Neuron (in vitro differentiated cells): ENCODE measurements around the gene ABCF2.

Experiments
- H2AFZ ChIP-seq: one replicate; pipeline ENCODE4 v1.6.1; 2013; ENCODE audit warnings: low read depth, mild to moderate bottlenecking, inconsistent platforms, low read length, moderate library complexity
- H3K27me3 ChIP-seq: one replicate; pipeline ENCODE4 v1.6.1; 2013; ENCODE audit warnings: low read length; ENCODE audit not compliant: insufficient read depth
- H3K36me3 ChIP-seq: one replicate; pipeline ENCODE4 v1.6.1; 2013; ENCODE audit warnings: low read length; ENCODE audit not compliant: insufficient read depth
- H3K4me1 ChIP-seq: one replicate; pipeline ENCODE4 v1.6.1; 2013; ENCODE audit warnings: low read length; ENCODE audit not compliant: insufficient read depth
- H3K4me3 ChIP-seq: 2 replicates; pipeline ENCODE4 v1.5.1; 2013; ENCODE audit warnings: mild to moderate bottlenecking, low read length, moderate library complexity
- H3K9me3 ChIP-seq: one replicate; pipeline ENCODE4 v1.6.1; 2013; ENCODE audit warnings: low read length

ABCF2 gene

GRCh38 chr7:151186640-151187408, 40.2 kb downstream of the ABCF2 start, which contains the start of gene ASB10:
Gene ASB10, minus strand, starts transcription at chr7:151187250. Its CDS starts 120 bp downstream, at chr7:151187130.
- Histone ChIP-seq H3K4me3 (no peak within 1 kb of the TSS), H3K36me3 (no peaks in the 10 kb centered on the region), H3K27me3 (peaks cover 32% of the 10 kb centered on the region), H2AFZ (no peak within 1 kb of the TSS), H3K4me1 (no peaks in the 10 kb centered on the region), H3K9me3 (no peaks in the 10 kb centered on the region)

- H3K4me1 ChIP-seq, result no peaks in the 10 kb centered on the region
- no peaks in the 10 kb centered on the region for H3K9me3 ChIP-seq
- H3K27me3 ChIP-seq, result peaks cover 26% of the 10 kb centered on the region
- no peaks in the 10 kb centered on the region for H3K36me3 ChIP-seq
- no peak overlapping the region for H3K4me3 ChIP-seq
- no peak overlapping the region for H2AFZ ChIP-seq
Measured at GRCh38 chr7:151185762-151186639, 41.0 kb downstream of the ABCF2 start.

- no peak overlapping the region for H2AFZ ChIP-seq
- H3K4me1 ChIP-seq, result no peaks in the 10 kb centered on the region
- no peaks in the 10 kb centered on the region for H3K36me3 ChIP-seq
- peaks cover 23% of the 10 kb centered on the region for H3K27me3 ChIP-seq
- no peaks in the 10 kb centered on the region for H3K9me3 ChIP-seq
- H3K4me3 ChIP-seq, result no peak overlapping the region
Measured at GRCh38 chr7:151181011-151181431, 46.0 kb downstream of the ABCF2 start.

- no peaks in the 10 kb centered on the region for H3K4me1 ChIP-seq
- H3K27me3 ChIP-seq, result peaks cover 23% of the 10 kb centered on the region
- peaks cover 1% of the 10 kb centered on the region for H3K9me3 ChIP-seq
- no peaks in the 10 kb centered on the region for H3K36me3 ChIP-seq
- H2AFZ ChIP-seq, result no peak overlapping the region
- no peak overlapping the region for H3K4me3 ChIP-seq
Measured at GRCh38 chr7:151179946-151180345, 47.1 kb downstream of the ABCF2 start.

- Histone ChIP-seq H3K4me3 (no peak overlapping the region), H3K27me3 (peaks cover 23% of the 10 kb centered on the region), H3K36me3 (no peaks in the 10 kb centered on the region), H3K9me3 (peaks cover 2% of the 10 kb centered on the region), H3K4me1 (no peaks in the 10 kb centered on the region), H2AFZ (no peak overlapping the region)
Measured at GRCh38 chr7:151179287-151179860, 47.6 kb downstream of the ABCF2 start.

- Histone ChIP-seq H3K4me3 (no peak overlapping the region), H3K27me3 (peaks cover 23% of the 10 kb centered on the region), H3K4me1 (no peaks in the 10 kb centered on the region), H2AFZ (no peak overlapping the region), H3K36me3 (no peaks in the 10 kb centered on the region), H3K9me3 (peaks cover 2% of the 10 kb centered on the region)
Measured at GRCh38 chr7:151178831-151179230, 48.2 kb downstream of the ABCF2 start.

GRCh38 chr7:151178236-151178635, 48.8 kb downstream of the ABCF2 start:
- no peak overlapping the region for H2AFZ ChIP-seq
- H3K4me3 ChIP-seq, result no peak overlapping the region
- peaks cover 2% of the 10 kb centered on the region for H3K9me3 ChIP-seq
- H3K27me3 ChIP-seq, result peaks cover 23% of the 10 kb centered on the region
- no peaks in the 10 kb centered on the region for H3K36me3 ChIP-seq
- no peaks in the 10 kb centered on the region for H3K4me1 ChIP-seq

- Histone ChIP-seq H3K4me3 (no peak overlapping the region), H3K36me3 (no peaks in the 10 kb centered on the region), H2AFZ (no peak overlapping the region), H3K9me3 (peaks cover 2% of the 10 kb centered on the region), H3K27me3 (peaks cover 23% of the 10 kb centered on the region), H3K4me1 (no peaks in the 10 kb centered on the region)
Measured at GRCh38 chr7:151177310-151177709, 49.7 kb downstream of the ABCF2 start.

GRCh38 chr7:151176401-151176800, 50.6 kb downstream of the ABCF2 start:
- Histone ChIP-seq H3K27me3 (peaks cover 23% of the 10 kb centered on the region), H3K4me3 (no peak overlapping the region), H3K36me3 (no peaks in the 10 kb centered on the region), H3K9me3 (peaks cover 2% of the 10 kb centered on the region), H3K4me1 (no peaks in the 10 kb centered on the region), H2AFZ (no peak overlapping the region)

- no peak overlapping the region for H2AFZ ChIP-seq
- H3K9me3 ChIP-seq, result peaks cover 2% of the 10 kb centered on the region
- peaks cover 21% of the 10 kb centered on the region for H3K27me3 ChIP-seq
- H3K4me1 ChIP-seq, result no peaks in the 10 kb centered on the region
- no peak overlapping the region for H3K4me3 ChIP-seq
- no peaks in the 10 kb centered on the region for H3K36me3 ChIP-seq
Measured at GRCh38 chr7:151175793-151176311, 51.2 kb downstream of the ABCF2 start.

- Histone ChIP-seq H3K9me3 (peaks cover 2% of the 10 kb centered on the region), H3K27me3 (peaks cover 19% of the 10 kb centered on the region), H3K4me3 (no peak overlapping the region), H3K4me1 (no peaks in the 10 kb centered on the region), H3K36me3 (no peaks in the 10 kb centered on the region), H2AFZ (no peak overlapping the region)
Measured at GRCh38 chr7:151175047-151175792, 51.8 kb downstream of the ABCF2 start.

- peaks cover 25% of the 10 kb centered on the region for H3K27me3 ChIP-seq
- no peak overlapping the region for H2AFZ ChIP-seq
- no peak overlapping the region for H3K4me3 ChIP-seq
Measured at GRCh38 chr7:151174246-151175046, 52.6 kb downstream of the ABCF2 start.

More at GRCh38 chr7:151174246-151175046, 52.6 kb downstream of the ABCF2 start:
- Histone ChIP-seq H3K9me3 (peaks cover 2% of the 10 kb centered on the region), H3K4me1 (no peaks in the 10 kb centered on the region), H3K36me3 (no peaks in the 10 kb centered on the region)
